ENCODE data around the gene PNLIPRP1. TPM values are rescaled to one million over a fixed set of nuclear protein-coding genes. Genes with fewer than 3 reads are reported as not detected.

Gene PNLIPRP1
- total and polyA plus RNA-seq, 2 experiments from 2014 or later = 0.21 TPM; not detected in 1

GRCh38 chr10:116620423-116621400 is 30.0 kb downstream of the PNLIPRP1 start, which contains the start of gene PNLIPRP2:
PNLIPRP2 (plus strand) TSS chr10:116620953.
- Histone ChIP-seq H3K27me3 (ENCODE audit: insufficient read depth) (no peaks in the 10 kb centered on the region), H2AFZ (no peak within 1 kb of the TSS), H3K36me3 (ENCODE audit: insufficient read depth) (no peaks in the 10 kb centered on the region), H3K9me2 (ENCODE audit: insufficient read depth) (peaks cover 3% of the 10 kb centered on the region; the same call in 1 of the 2 replicates), H3K79me2 (replicated peaks; ENCODE audit: insufficient read depth) (no peaks in the 10 kb centered on the region), H3F3A (replicated peaks; ENCODE audit: low read depth) (no peaks in the 10 kb centered on the region), H3K4me3 (no peak within 1 kb of the TSS), H3K4me1 (ENCODE audit: insufficient read depth) (no peaks in the 10 kb centered on the region), H4K20me1 (replicated peaks; ENCODE audit: insufficient read depth) (no peaks in the 10 kb centered on the region), H3K27ac (ENCODE audit: low read depth) (no peak within 1 kb of the TSS), H3K4me2 (no peak within 1 kb of the TSS)
- H3K4me1 Mint-ChIP-seq = peaks cover 3% of the 10 kb centered on the region; the same call in 2 of the 3 replicates
- no peak for TF ChIP-seq POLR2AphosphoS5 (IDR thresholded peaks at IDR 0.05; ENCODE audit: low read depth)
- no peak for TF ChIP-seq REST (IDR thresholded peaks at IDR 0.05; ENCODE audit: unreplicated experiment)
- TF ChIP-seq EZH2phosphoT487 (IDR thresholded peaks at IDR 0.05; ENCODE audit: unreplicated experiment) = no peak
- TF ChIP-seq STAT1 (IDR thresholded peaks at IDR 0.05; ENCODE audit: unreplicated experiment) = no peak
- no peak for DNase-seq (ENCODE audit: low spot score)
- ATAC-seq = no peak
- no peak within 1 kb of the TSS; the same call in 1 of the 2 replicates for H3K27ac Mint-ChIP-seq
- peaks cover 5% of the 10 kb centered on the region; the same call in 1 of the 3 replicates for H3K9me3 Mint-ChIP-seq
- no peaks in the 10 kb centered on the region; the same call in 2 of the 3 replicates for H3K36me3 Mint-ChIP-seq (ENCODE audit: low read depth)
- no peak within 1 kb of the TSS for H3K4me3 Mint-ChIP-seq
- peaks cover 3% of the 10 kb centered on the region for H3K27me3 Mint-ChIP-seq (ENCODE audit: insufficient read depth, low read depth, poor library complexity)

- TF ChIP-seq CREB1 (CRISPR knock-in tag; IDR thresholded peaks at IDR 0.05; ENCODE audit: low read depth) (no peak), REST (IDR thresholded peaks at IDR 0.05; ENCODE audit: unreplicated experiment) (no peak), ZNF331 (CRISPR knock-in tag; IDR thresholded peaks at IDR 0.05; ENCODE audit: low read depth) (no peak), STAT1 (IDR thresholded peaks at IDR 0.05; ENCODE audit: unreplicated experiment) (no peak), ZNF114 (CRISPR knock-in tag; IDR thresholded peaks at IDR 0.05) (no peak), NANOG (IDR thresholded peaks at IDR 0.05; ENCODE audit: borderline replicate concordance) (no peak), JUNB (IDR thresholded peaks at IDR 0.05; ENCODE audit: unreplicated experiment) (no peak), POLR2AphosphoS5 (IDR thresholded peaks at IDR 0.05; ENCODE audit: low read depth) (no peak)
- H3K27ac ChIP-seq (ENCODE audit: low read depth) = no peak overlapping the region
- no peaks in the 10 kb centered on the region for H3K79me2 ChIP-seq (replicated peaks; ENCODE audit: insufficient read depth)
- H3K4me3 ChIP-seq = no peak overlapping the region
- no peaks in the 10 kb centered on the region for H3K36me3 ChIP-seq (ENCODE audit: insufficient read depth)
- no peak overlapping the region for H2AFZ ChIP-seq
- Mint-ChIP-seq H3K4me3 (no peak overlapping the region), H3K4me1 (peaks cover 3% of the 10 kb centered on the region; the same call in 2 of the 3 replicates), H3K27ac (no peak overlapping the region), H3K9me3 (peaks cover 5% of the 10 kb centered on the region; the same call in 1 of the 3 replicates), H3K36me3 (ENCODE audit: low read depth) (no peaks in the 10 kb centered on the region; the same call in 2 of the 3 replicates), H3K27me3 (ENCODE audit: insufficient read depth, low read depth, poor library complexity) (peaks cover 3% of the 10 kb centered on the region)
- H3K27me3 ChIP-seq (ENCODE audit: insufficient read depth) = no peaks in the 10 kb centered on the region
- H3K4me1 ChIP-seq (ENCODE audit: insufficient read depth) = no peaks in the 10 kb centered on the region
- DNase-seq (ENCODE audit: low spot score) (no peak), ATAC-seq (no peak)
- H3K9me2 ChIP-seq (ENCODE audit: insufficient read depth) = peaks cover 3% of the 10 kb centered on the region; the same call in 1 of the 2 replicates
- no peak overlapping the region for H3K4me2 ChIP-seq
- no peaks in the 10 kb centered on the region for H4K20me1 ChIP-seq (replicated peaks; ENCODE audit: insufficient read depth)
- H3F3A ChIP-seq (replicated peaks; ENCODE audit: low read depth) = no peaks in the 10 kb centered on the region
These were observed 30.7 kb downstream of the PNLIPRP1 start for GRCh38 chr10:116621476-116621875.

Measured in GM23338 (cell line).